ENCODE results near the gene TIRAP.

Gene TIRAP

GRCh38 chr11:126281666-126282175 is 1.2 kb upstream of the TIRAP start:
- no peak for ATAC-seq
- no peak for TF ChIP-seq ESRRG (CRISPR knock-in tag; IDR thresholded peaks at IDR 0.05)
- TF ChIP-seq OSR1 (CRISPR knock-in tag; IDR thresholded peaks at IDR 0.05): no peak
- TF ChIP-seq SNAI2 (CRISPR knock-in tag; IDR thresholded peaks at IDR 0.05): no peak
- TF ChIP-seq ZNF70 (CRISPR knock-in tag; IDR thresholded peaks at IDR 0.05): no peak
- no peak for TF ChIP-seq BACH2 (CRISPR knock-in tag; IDR thresholded peaks at IDR 0.05; ENCODE audit: borderline replicate concordance)
- no peak for TF ChIP-seq ZNF8 (CRISPR knock-in tag; IDR thresholded peaks at IDR 0.05)
- TF ChIP-seq CREB5 (CRISPR knock-in tag; IDR thresholded peaks at IDR 0.05; ENCODE audit: low read depth): no peak
- TF ChIP-seq RARB (CRISPR knock-in tag; IDR thresholded peaks at IDR 0.05): no peak
- TF ChIP-seq ZC3H10 (CRISPR knock-in tag; IDR thresholded peaks at IDR 0.05): no peak
- no peak for TF ChIP-seq ZNF565 (CRISPR knock-in tag; conservative IDR thresholded peaks at IDR 0.05; ENCODE audit: low read depth)
- TF ChIP-seq TOX (CRISPR knock-in tag; IDR thresholded peaks at IDR 0.05; ENCODE audit: borderline replicate concordance): no peak
- TF ChIP-seq PATZ1 (CRISPR knock-in tag; IDR thresholded peaks at IDR 0.05; ENCODE audit: borderline replicate concordance): no peak
- no peak for TF ChIP-seq GLIS3 (CRISPR knock-in tag; IDR thresholded peaks at IDR 0.05)
- no peak for TF ChIP-seq TSHZ2 (CRISPR knock-in tag; IDR thresholded peaks at IDR 0.05)
- no peak for TF ChIP-seq ARNTL (CRISPR knock-in tag; IDR thresholded peaks at IDR 0.05; ENCODE audit: borderline replicate concordance, low read depth)
- no peak for TF ChIP-seq CSRNP3 (CRISPR knock-in tag; IDR thresholded peaks at IDR 0.05)
- no peak for TF ChIP-seq ZFP30 (CRISPR knock-in tag; IDR thresholded peaks at IDR 0.05)
- TF ChIP-seq PPARA (CRISPR knock-in tag; IDR thresholded peaks at IDR 0.05; ENCODE audit: borderline replicate concordance): no peak
- no peak for TF ChIP-seq ZFP3 (CRISPR knock-in tag; IDR thresholded peaks at IDR 0.05)
- no peak for TF ChIP-seq CSDC2 (CRISPR knock-in tag; IDR thresholded peaks at IDR 0.05)

GRCh38 chr11:126282361-126282735 is 545 bp upstream of the TIRAP start:
- ATAC-seq: peak; percentile 68

GRCh38 chr11:126284829-126285228 is 1.9 kb downstream of the TIRAP start:
- ATAC-seq: peak; percentile 44
- TF ChIP-seq GLIS3 (CRISPR knock-in tag; IDR thresholded peaks at IDR 0.05) (no peak), CREB5 (CRISPR knock-in tag; IDR thresholded peaks at IDR 0.05; ENCODE audit: low read depth) (no peak), ZC3H10 (CRISPR knock-in tag; IDR thresholded peaks at IDR 0.05) (no peak), CSRNP3 (CRISPR knock-in tag; IDR thresholded peaks at IDR 0.05) (no peak), ZFP3 (CRISPR knock-in tag; IDR thresholded peaks at IDR 0.05) (peak; percentile 97)

More at GRCh38 chr11:126282361-126282735, 545 bp upstream of the TIRAP start:
- TF ChIP-seq TCF4 (CRISPR knock-in tag; IDR thresholded peaks at IDR 0.05; ENCODE audit: borderline replicate concordance) (no peak), ARNTL (CRISPR knock-in tag; IDR thresholded peaks at IDR 0.05; ENCODE audit: borderline replicate concordance, low read depth) (no peak), ZNF70 (CRISPR knock-in tag; IDR thresholded peaks at IDR 0.05) (peak; percentile 80), ZNF565 (CRISPR knock-in tag; conservative IDR thresholded peaks at IDR 0.05; ENCODE audit: low read depth) (no peak)

Measured in SK-N-SH treated with all-trans-retinoic acid at 6 μM for 48 hours (cell line).